SU-DHL-6 (cell line): Measurements from ENCODE around the gene ZNF292.
"Not testable (repeated sequence)": the region's sequence is repeated elsewhere in the genome, so short reads cannot be mapped to it uniquely, and the experiment has no call there.

Source experiments
- H2AFZ ChIP-seq: fragments of 200-600 bp; sonication (generic); 2 replicates; pipeline ENCODE4 v1.6.1; 2014; ENCODE audit warnings: low read depth, mild to moderate bottlenecking, moderate library complexity, mixed read lengths, antibody characterized with exemption, low read length; ENCODE audit not compliant: severe bottlenecking
- H3F3A ChIP-seq: fragments of 200-600 bp; shearing (Covaris generic); 2 replicates; pipeline ENCODE4 v1.6.0; 2016; ENCODE audit warnings: antibody characterized with exemption, mild to moderate bottlenecking; ENCODE audit not compliant: insufficient read depth
- H3K27ac ChIP-seq: fragments of 200-600 bp; sonication (generic); 2 replicates; pipeline ENCODE4 v1.5.1; 2016; ENCODE audit warnings: low read depth, mild to moderate bottlenecking, low read length, moderate library complexity, mixed read lengths
- H3K27me3 ChIP-seq: fragments of 200-600 bp; sonication (generic), shearing (Covaris generic); 2 replicates; pipeline ENCODE4 v1.6.0; 2014; ENCODE audit warnings: mild to moderate bottlenecking, low read length
- H3K36me3 ChIP-seq: fragments of 200-600 bp; sonication (generic); 2 replicates; pipeline ENCODE4 v1.6.1; 2014; ENCODE audit warnings: mild to moderate bottlenecking, low read length, mixed read lengths
- H3K4me2 ChIP-seq: fragments of 300-600, 200-600 bp; shearing (Covaris generic), sonication (generic); 2 replicates; pipeline ENCODE4 v1.6.0; 2014; ENCODE audit warnings: low read length, low read depth, mild to moderate bottlenecking; ENCODE audit not compliant: poor library complexity, severe bottlenecking
- H3K4me3 ChIP-seq: fragments of 200-600 bp; sonication (generic); 2 replicates; pipeline ENCODE4 v1.5.1; 2014; ENCODE audit warnings: antibody characterized with exemption, low read length, mild to moderate bottlenecking, mixed read lengths; ENCODE audit not compliant: insufficient read depth, poor library complexity, severe bottlenecking
- H3K79me2 ChIP-seq: fragments of 200-600 bp; sonication (generic); 2 replicates; pipeline ENCODE4 v1.6.1; 2014; ENCODE audit warnings: mild to moderate bottlenecking, low read length, moderate library complexity; ENCODE audit not compliant: insufficient read depth
- H3K9ac ChIP-seq: fragments of 200-600 bp; sonication (generic); 2 replicates; pipeline ENCODE4 v1.7.0; 2014; ENCODE audit warnings: mild to moderate bottlenecking, low read length
- H3K9me2 ChIP-seq: fragments of 200-600 bp; sonication (generic); replicated peaks from 2 replicates; pipeline ENCODE4 v1.6.1; 2014; ENCODE audit warnings: low read length; ENCODE audit not compliant: insufficient read depth
- H3K9me3 ChIP-seq: fragments of 200-600 bp; sonication (generic); 2 replicates; pipeline ENCODE4 v1.6.1; 2014; ENCODE audit warnings: low read length, mixed read lengths; ENCODE audit not compliant: insufficient read depth
- H4K20me1 ChIP-seq: fragments of 200-600 bp; sonication (generic); 2 replicates; pipeline ENCODE4 v1.6.1; 2014; ENCODE audit warnings: low read depth, mild to moderate bottlenecking, antibody characterized with exemption, low read length, moderate library complexity, mixed read lengths
- EZH2phosphoT487 ChIP-seq: fragments of 200-600 bp; sonication (generic), shearing (Covaris generic); conservative IDR thresholded peaks from 2 replicates; pipeline ENCODE4 v1.6.1; 2018; ENCODE audit warnings: mild to moderate bottlenecking, antibody characterized with exemption, low read length, moderate library complexity, mixed read lengths
- TF ChIP-seq, protein P1 (sequence below): fragments of 200-600 bp; sonication (generic); IDR thresholded peaks from one replicate; pipeline ENCODE4 v1.5.1; 2017; ENCODE audit warnings: antibody characterized with exemption, mild to moderate bottlenecking, low read length, moderate library complexity; ENCODE audit not compliant: insufficient read depth, poor library complexity, severe bottlenecking

ZNF292 gene

DNA sequence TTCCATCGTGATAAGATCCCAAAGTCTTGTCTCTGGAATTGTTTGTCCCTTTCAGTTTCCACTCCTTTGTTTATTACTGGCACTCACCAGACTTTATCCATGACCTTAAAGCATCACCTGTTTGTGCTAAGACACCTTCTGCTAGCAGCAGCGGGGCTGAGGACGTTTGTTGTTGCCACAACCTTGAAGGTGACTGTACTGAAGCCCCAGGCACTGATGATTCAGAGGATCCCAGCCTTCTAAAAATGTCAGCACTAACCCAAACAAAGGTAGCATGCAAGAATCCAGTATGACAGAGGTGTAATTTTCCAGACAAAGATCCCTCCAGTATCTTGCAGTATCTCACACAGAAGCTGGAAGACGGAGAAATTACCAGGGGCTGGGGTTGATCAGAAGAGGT, 138.2 kb downstream of the ZNF292 start:
- Histone ChIP-seq H4K20me1 (no peaks in the 10 kb centered on the region), H3K9me2 (no peaks in the 10 kb centered on the region), H3K9me3 (no peaks in the 10 kb centered on the region), H3K4me2 (no peak overlapping the region), H3K27me3 (no peaks in the 10 kb centered on the region), H3F3A (no peaks in the 10 kb centered on the region), H2AFZ (no peak overlapping the region), H3K9ac (no peak overlapping the region), H3K27ac (no peak overlapping the region), H3K4me3 (no peak overlapping the region), H3K79me2 (no peaks in the 10 kb centered on the region), H3K36me3 (no peaks in the 10 kb centered on the region)
- TF ChIP-seq EZH2phosphoT487: no peak
- TF ChIP-seq, protein P1, sequence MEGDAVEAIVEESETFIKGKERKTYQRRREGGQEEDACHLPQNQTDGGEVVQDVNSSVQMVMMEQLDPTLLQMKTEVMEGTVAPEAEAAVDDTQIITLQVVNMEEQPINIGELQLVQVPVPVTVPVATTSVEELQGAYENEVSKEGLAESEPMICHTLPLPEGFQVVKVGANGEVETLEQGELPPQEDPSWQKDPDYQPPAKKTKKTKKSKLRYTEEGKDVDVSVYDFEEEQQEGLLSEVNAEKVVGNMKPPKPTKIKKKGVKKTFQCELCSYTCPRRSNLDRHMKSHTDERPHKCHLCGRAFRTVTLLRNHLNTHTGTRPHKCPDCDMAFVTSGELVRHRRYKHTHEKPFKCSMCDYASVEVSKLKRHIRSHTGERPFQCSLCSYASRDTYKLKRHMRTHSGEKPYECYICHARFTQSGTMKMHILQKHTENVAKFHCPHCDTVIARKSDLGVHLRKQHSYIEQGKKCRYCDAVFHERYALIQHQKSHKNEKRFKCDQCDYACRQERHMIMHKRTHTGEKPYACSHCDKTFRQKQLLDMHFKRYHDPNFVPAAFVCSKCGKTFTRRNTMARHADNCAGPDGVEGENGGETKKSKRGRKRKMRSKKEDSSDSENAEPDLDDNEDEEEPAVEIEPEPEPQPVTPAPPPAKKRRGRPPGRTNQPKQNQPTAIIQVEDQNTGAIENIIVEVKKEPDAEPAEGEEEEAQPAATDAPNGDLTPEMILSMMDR: no peak

DNA sequence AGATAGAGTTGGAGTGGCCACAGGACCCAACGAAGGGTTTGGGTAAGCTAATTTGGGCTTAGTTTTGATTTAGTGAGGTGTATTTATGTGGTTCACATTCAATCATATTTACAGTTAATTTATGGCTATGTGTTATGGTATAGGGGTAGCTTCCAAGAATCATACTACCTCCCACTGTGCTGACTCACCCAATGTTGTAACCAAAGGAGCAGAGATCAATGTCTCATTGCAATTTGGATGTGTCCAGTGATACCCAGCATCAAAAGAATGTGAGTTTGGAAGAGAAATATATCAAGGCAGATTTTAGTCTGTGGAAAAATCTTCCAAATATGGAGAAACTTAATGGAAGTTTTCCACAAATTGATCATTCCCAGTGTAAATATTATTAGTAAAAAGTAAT, 141.8 kb downstream of the ZNF292 start:
- Histone ChIP-seq H3K79me2 (no peaks in the 10 kb centered on the region), H4K20me1 (no peaks in the 10 kb centered on the region), H3K9me2 (no peaks in the 10 kb centered on the region), H3K27ac (no peak overlapping the region), H3K27me3 (no peaks in the 10 kb centered on the region), H3K4me3 (no peak overlapping the region), H3K4me2 (no peak overlapping the region), H3K36me3 (no peaks in the 10 kb centered on the region), H3F3A (no peaks in the 10 kb centered on the region), H2AFZ (no peak overlapping the region), H3K9ac (no peak overlapping the region), H3K9me3 (no peaks in the 10 kb centered on the region)
- TF ChIP-seq, protein P1: no peak
- no peak for TF ChIP-seq EZH2phosphoT487

DNA sequence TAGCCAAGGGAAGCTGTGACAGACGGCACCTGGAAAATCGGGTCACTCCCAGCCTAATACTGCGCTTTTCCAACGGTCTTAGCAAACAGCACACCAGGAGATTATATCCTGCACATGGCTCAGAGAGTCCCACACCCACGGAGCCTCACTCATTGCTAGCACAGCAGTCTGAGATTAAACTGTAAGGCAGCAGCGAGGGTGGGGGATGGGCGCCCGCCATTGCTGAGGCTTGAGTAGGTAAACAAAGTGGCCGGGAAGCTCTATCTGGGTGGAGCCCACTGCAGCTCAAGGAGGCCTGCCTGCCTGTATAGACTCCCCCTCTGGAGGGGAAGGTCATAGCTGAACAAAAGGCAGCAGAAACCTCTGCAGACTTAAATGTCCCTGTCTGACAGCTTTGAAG, 145.9 kb downstream of the ZNF292 start:
- not testable (repeated sequence) for H3K27ac ChIP-seq

DNA sequence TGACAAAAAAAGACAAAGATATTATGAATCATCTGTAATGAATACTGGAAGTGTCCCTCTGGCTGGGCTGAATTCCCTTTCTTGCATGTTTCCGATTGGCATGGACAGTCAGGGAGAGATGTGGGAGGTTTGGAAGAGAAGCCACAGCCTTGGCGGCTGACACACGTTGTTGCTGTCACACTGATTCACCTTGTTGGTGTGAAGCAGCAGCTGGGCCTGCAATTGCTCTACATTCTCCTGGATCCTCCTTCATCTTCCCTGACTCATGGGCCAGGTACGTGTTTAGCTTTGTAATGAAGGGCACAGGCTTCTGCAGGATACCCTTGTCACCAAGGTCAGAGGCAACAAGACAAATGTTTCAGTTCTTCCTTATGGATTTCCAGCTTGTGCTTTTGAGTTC, 153.6 kb downstream of the ZNF292 start:
- H2AFZ ChIP-seq: no peak overlapping the region
- no peak overlapping the region for H3K9ac ChIP-seq
- TF ChIP-seq, protein P1: no peak
- no peak for TF ChIP-seq EZH2phosphoT487
- H4K20me1 ChIP-seq: no peaks in the 10 kb centered on the region
- no peaks in the 10 kb centered on the region for H3K79me2 ChIP-seq
- no peak overlapping the region for H3K4me3 ChIP-seq
- H3K9me2 ChIP-seq: no peaks in the 10 kb centered on the region
- H3K4me2 ChIP-seq: no peak overlapping the region
- H3K27ac ChIP-seq: no peak overlapping the region
- H3K36me3 ChIP-seq: no peaks in the 10 kb centered on the region
- no peaks in the 10 kb centered on the region for H3K27me3 ChIP-seq
- no peaks in the 10 kb centered on the region for H3F3A ChIP-seq
- H3K9me3 ChIP-seq: no peaks in the 10 kb centered on the region

More for the DNA sequence above, 145.9 kb downstream of the ZNF292 start:
- H3K27me3 ChIP-seq, H3K9ac ChIP-seq, H3K9me3 ChIP-seq, H3F3A ChIP-seq, H2AFZ ChIP-seq, H3K79me2 ChIP-seq, H4K20me1 ChIP-seq, H3K9me2 ChIP-seq, H3K36me3 ChIP-seq, H3K4me3 ChIP-seq, H3K4me2 ChIP-seq: not testable (repeated sequence)
